NCI-H510A treated with DMSO at 0.1 percent for 48 hours (cell line): ENCODE data around the gene MMP19.

Source experiments
- DNase-seq: peaks from one replicate; lab custom pipeline; 2025; lab: John Stamatoyannopoulos, UW

Gene MMP19

GRCh38 chr12:55812088-55812487 lies 30.6 kb downstream of the MMP19 start:
- no peak for DNase-seq

GRCh38 chr12:55809274-55809673 lies 33.5 kb downstream of the MMP19 start:
- DNase-seq: no peak

GRCh38 chr12:55806982-55807381 lies 35.8 kb downstream of the MMP19 start:
- no peak for DNase-seq

GRCh38 chr12:55797550-55797949 lies 45.2 kb downstream of the MMP19 start:
- no peak for DNase-seq

DNA sequence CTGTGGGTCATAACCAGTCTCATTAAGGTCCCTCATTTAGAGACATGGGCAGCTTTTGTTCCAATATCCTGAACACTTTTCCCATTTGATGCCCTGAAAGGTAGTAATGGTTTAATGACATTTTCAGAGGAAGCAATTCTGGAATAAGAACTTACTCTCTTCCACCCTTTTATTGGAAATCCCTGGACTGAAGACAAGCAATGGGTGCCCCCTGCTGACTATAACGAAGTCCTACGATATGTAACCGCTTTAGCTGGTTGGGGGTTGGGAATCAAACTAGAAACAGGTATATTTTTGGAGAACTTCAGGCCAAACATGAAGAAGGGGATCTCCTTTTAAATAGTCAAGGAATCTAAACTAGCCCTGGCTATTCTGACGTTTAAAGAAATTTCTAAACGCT lies 45.7 kb downstream of the MMP19 start:
- peak; percentile 35 for DNase-seq

DNA sequence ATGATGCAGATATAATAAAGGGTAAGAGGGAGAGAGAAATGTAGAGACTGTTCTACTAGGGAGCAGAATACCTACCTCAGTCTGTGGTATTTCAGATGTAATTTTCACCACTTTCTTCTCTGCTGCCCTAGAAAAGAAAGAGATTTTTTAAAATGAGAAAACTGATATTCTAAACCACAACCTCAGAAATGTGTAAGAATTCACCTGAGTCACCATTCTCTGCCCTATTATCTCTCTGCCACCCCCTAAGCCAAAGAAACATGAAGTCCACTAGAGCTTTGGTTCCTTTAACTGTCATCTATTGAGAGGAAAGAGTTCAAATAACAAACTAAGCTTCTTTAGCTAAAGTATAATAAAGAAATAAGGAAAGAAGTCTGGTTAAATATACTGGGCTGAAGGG lies 46.8 kb downstream of the MMP19 start:
- DNase-seq: no peak

- DNase-seq: no peak
Observed at GRCh38 chr12:55789893-55790292, 52.8 kb downstream of the MMP19 start.

DNA sequence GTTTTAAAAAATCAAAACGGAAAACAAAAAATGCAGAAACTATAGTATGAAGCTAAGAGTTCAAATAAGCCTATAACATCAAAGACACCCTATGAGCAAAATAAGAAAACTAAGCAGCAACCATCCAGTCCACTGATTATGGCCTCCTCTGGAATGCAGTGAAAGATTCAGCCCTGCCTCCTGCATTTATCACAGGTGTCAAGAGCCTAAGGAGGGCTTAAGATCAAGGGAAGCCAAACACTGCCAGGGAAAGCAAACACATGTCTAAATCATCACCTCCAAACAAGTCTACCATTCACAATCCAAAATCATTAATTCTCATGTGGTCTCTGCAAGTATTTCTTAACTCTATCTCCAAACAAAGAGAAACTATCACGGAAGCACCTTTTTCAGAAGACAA lies 53.6 kb downstream of the MMP19 start:
- DNase-seq: no peak

GRCh38 chr12:55788546-55788945 lies 54.2 kb downstream of the MMP19 start:
- DNase-seq: no peak
